GM18526 (cell line): ENCODE results near the gene SLC2A3.

Experiments used
- POLR2A ChIP-seq: IDR thresholded peaks from 3 replicates; pipeline ENCODE4 v1.6.1; 2011; ENCODE audit not compliant: insufficient read length; ENCODE audit errors: extremely low read depth

Gene SLC2A3

GRCh38 chr12:7935590-7936581 is at the start of gene SLC2A3:
Gene SLC2A3, minus strand, starts transcription at chr12:7936187. Its CDS starts 153 bp downstream, at chr12:7936034.
- peak; percentile 52 for TF ChIP-seq POLR2A

GRCh38 chr12:7984900-7985299 is 48.9 kb upstream of the SLC2A3 start:
- no peak for TF ChIP-seq POLR2A

- TF ChIP-seq POLR2A = no peak
Observed at GRCh38 chr12:7981446-7981845, 45.5 kb upstream of the SLC2A3 start.

- TF ChIP-seq POLR2A = no peak
Observed at GRCh38 chr12:7973457-7973825, 37.5 kb upstream of the SLC2A3 start.

- no peak for TF ChIP-seq POLR2A
Observed at GRCh38 chr12:7972734-7973456, 36.9 kb upstream of the SLC2A3 start.

GRCh38 chr12:7970475-7971252 is 34.7 kb upstream of the SLC2A3 start:
- TF ChIP-seq POLR2A = peak; percentile 59

- TF ChIP-seq POLR2A = no peak
Observed at GRCh38 chr12:7966563-7966962, 30.6 kb upstream of the SLC2A3 start.

- TF ChIP-seq POLR2A = no peak
Observed at GRCh38 chr12:7961395-7962178, 25.6 kb upstream of the SLC2A3 start.

- peak; percentile 15 for TF ChIP-seq POLR2A
Observed at GRCh38 chr12:7959701-7960121, 23.7 kb upstream of the SLC2A3 start.

GRCh38 chr12:7959278-7959677 is 23.3 kb upstream of the SLC2A3 start:
- no peak for TF ChIP-seq POLR2A

- no peak for TF ChIP-seq POLR2A
Observed at GRCh38 chr12:7951671-7952070, 15.7 kb upstream of the SLC2A3 start.

- TF ChIP-seq POLR2A = no peak
Observed at GRCh38 chr12:7948589-7949260, 12.7 kb upstream of the SLC2A3 start.

GRCh38 chr12:7947011-7947410 is 11.0 kb upstream of the SLC2A3 start:
- TF ChIP-seq POLR2A = no peak

- no peak for TF ChIP-seq POLR2A
Observed at GRCh38 chr12:7940906-7941305, 4.9 kb upstream of the SLC2A3 start.
